Measurements from ENCODE around the gene KIF5A.

GRCh38 chr12:57614948-57615500, 65.2 kb downstream of the KIF5A start:
- TF ChIP-seq CTCF (IDR thresholded peaks at IDR 0.05) (no peak), POLR2A (IDR thresholded peaks at IDR 0.05) (no peak)
